SH-SY5Y (cell line): Measurements from ENCODE around the gene UBR4.

Experiments
- GATA2 ChIP-seq: IDR thresholded peaks from 2 replicates; pipeline ENCODE4 v1.6.1; 2011; ENCODE audit warnings: mild to moderate bottlenecking, low read depth, low read length
- GATA3 ChIP-seq: IDR thresholded peaks from 2 replicates; pipeline ENCODE4 v1.6.1; 2011; ENCODE audit warnings: low read depth, mild to moderate bottlenecking, low read length, moderate library complexity

GRCh38 chr1:19206947-19207346, 3.1 kb downstream of the UBR4 start:
- no peak for TF ChIP-seq GATA2
- TF ChIP-seq GATA3: no peak
